OCI-LY7 (cell line): ENCODE results near the gene SCAF8. TPM values are rescaled to one million over a fixed set of nuclear protein-coding genes. Genes with fewer than 3 reads are reported as not detected.

Experiments used
- BruUV-seq: library from RNA; stranded (reverse); fragments of 400-500 nt; replicated peaks from 2 replicates; lab custom pipeline; 2021; lab: Mats Ljungman, UMichigan
- CTCF ChIA-PET: fragments of 300-600 bp; sonication (Branson Sonifier 250); formaldehyde crosslinking; loops from one replicate; lab custom pipeline; 2022; ENCODE audit warnings: antibody characterized with exemption; ENCODE audit not compliant: unreplicated experiment; lab: Charles Lee
- POLR2A ChIA-PET: fragments of 300-600 bp; sonication (Branson Sonifier 250); formaldehyde crosslinking; loops from one replicate; lab custom pipeline; 2022; ENCODE audit warnings: antibody characterized with exemption; lab: Charles Lee
- DNase-seq: peaks from one replicate; pipeline ENCODE4 v3.0.0-alpha.2; 2015; ENCODE audit warnings: low spot score
- H2AFZ ChIP-seq: fragments of 200-600 bp; sonication (generic), shearing (Covaris generic); 2 replicates; pipeline ENCODE4 v1.6.1; 2014; ENCODE audit warnings: mild to moderate bottlenecking, antibody characterized with exemption, low read length, moderate library complexity
- H3K27ac ChIP-seq: fragments of 200-600 bp; sonication (generic); 2 replicates; pipeline ENCODE4 v1.5.1; 2014; ENCODE audit warnings: mixed run types, low read depth, mild to moderate bottlenecking, moderate library complexity, low read length, inconsistent platforms; ENCODE audit not compliant: poor library complexity, severe bottlenecking
- H3K36me3 ChIP-seq: fragments of 200-600 bp; sonication (generic); 2 replicates; pipeline ENCODE4 v1.6.1; 2014; ENCODE audit warnings: mild to moderate bottlenecking, antibody characterized with exemption, low read length, moderate library complexity, mixed read lengths; ENCODE audit not compliant: insufficient read depth
- H3K4me1 ChIP-seq: fragments of 200-600 bp; sonication (generic); 2 replicates; pipeline ENCODE4 v1.5.1; 2014; ENCODE audit warnings: mild to moderate bottlenecking, low read length; ENCODE audit not compliant: insufficient read depth, poor library complexity, severe bottlenecking
- H3K4me2 ChIP-seq: fragments of 200-600 bp; sonication (generic); 2 replicates; pipeline ENCODE4 v1.6.1; 2014; ENCODE audit warnings: mild to moderate bottlenecking, low read length
- H3K4me3 ChIP-seq: fragments of 200-600 bp; sonication (generic); 2 replicates; pipeline ENCODE4 v1.5.1; 2014; ENCODE audit warnings: mild to moderate bottlenecking, low read depth, low read length; ENCODE audit not compliant: poor library complexity, severe bottlenecking
- H3K79me2 ChIP-seq: fragments of 200-600 bp; sonication (generic); 2 replicates; pipeline ENCODE4 v1.6.1; 2016; ENCODE audit warnings: low read depth, mild to moderate bottlenecking, low read length, moderate library complexity, mixed read lengths; ENCODE audit not compliant: insufficient read depth
- H3K9me2 ChIP-seq: fragments of 200-600 bp; sonication (generic); 2 replicates; pipeline ENCODE4 v1.6.1; 2016; ENCODE audit warnings: mild to moderate bottlenecking, low read length, mixed read lengths; ENCODE audit not compliant: insufficient read depth
- H3K9me3 ChIP-seq: fragments of 200-600 bp; sonication (generic); 2 replicates; pipeline ENCODE4 v1.6.1; 2014; ENCODE audit warnings: mild to moderate bottlenecking, mixed run types, low read length, mixed read lengths
- H4K20me1 ChIP-seq: fragments of 200-600 bp; sonication (generic); 2 replicates; pipeline ENCODE4 v1.6.1; 2014; ENCODE audit warnings: mild to moderate bottlenecking, antibody characterized with exemption, low read length, moderate library complexity, mixed read lengths; ENCODE audit not compliant: insufficient read depth
- EZH2phosphoT487 ChIP-seq: fragments of 200-600 bp; sonication (generic); IDR thresholded peaks from 2 replicates; pipeline ENCODE4 v1.6.1; 2018; ENCODE audit warnings: low read depth, borderline replicate concordance, mild to moderate bottlenecking, mixed run types, antibody characterized with exemption, low read length, moderate library complexity, mixed read lengths
- intact Hi-C: fragments of 100-400 bp; cut with micrococcal nuclease; formaldehyde crosslinking; loops from one replicate; pipeline ENCODE4 v1.10.0; 2022; ENCODE audit not compliant: unreplicated experiment
- total RNA-seq, 2 experiments: library from RNA; depleted of rRNA in 1 of 2; stranded (reverse); fragments of >200 nt in 1 of 2; shearing (Covaris generic) in 1 of 2; gene quantifications; 2 replicates each; pipeline ENCODE4 v1.2.3, GENCODE V29; 2014 to 2022
- TF ChIP-seq, protein P1 (sequence below): fragments of 200-600 bp; sonication (generic); conservative IDR thresholded peaks from 2 replicates; pipeline ENCODE4 v1.5.1; 2014; ENCODE audit warnings: mild to moderate bottlenecking, antibody characterized with exemption, low read length, moderate library complexity, mixed read lengths

SCAF8 gene
- total RNA-seq, 2 experiments from 2014 or later: 25.8 to 47.0 TPM

DNA sequence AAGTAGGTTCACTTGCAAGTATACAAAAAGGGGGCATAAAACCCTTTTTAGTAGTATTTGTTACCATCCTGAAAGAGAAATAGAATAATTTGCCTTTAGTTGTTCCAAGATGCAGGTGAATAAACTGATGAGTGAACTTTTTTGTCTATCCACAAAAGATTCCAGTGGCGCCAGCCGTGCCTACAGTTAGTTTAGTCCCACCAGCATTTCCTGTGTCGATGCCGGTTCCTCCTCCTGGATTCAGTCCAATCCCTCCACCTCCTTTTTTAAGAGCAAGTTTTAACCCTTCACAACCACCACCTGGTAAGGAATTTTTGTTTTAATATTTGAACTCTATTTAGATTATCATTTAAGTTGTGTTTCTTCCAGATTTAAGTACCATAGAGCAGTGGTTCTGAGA is 90.9 kb downstream of the SCAF8 start:
- Histone ChIP-seq H3K27ac (no peak overlapping the region), H3K9me2 (no peaks in the 10 kb centered on the region), H3K79me2 (0 out of 2 replicates have a peak, but pooled peaks cover 4% of the 10 kb centered on the region), H3K4me3 (no peak overlapping the region), H3K4me2 (no peak overlapping the region), H3K36me3 (peaks cover 92% of the 10 kb centered on the region), H4K20me1 (no peaks in the 10 kb centered on the region), H3K4me1 (no peaks in the 10 kb centered on the region), H2AFZ (no peak overlapping the region), H3K9me3 (no peaks in the 10 kb centered on the region)
- no peak for DNase-seq
- CTCF ChIA-PET: no interaction called here
- intact Hi-C loops: no loop called here
- BruUV-seq: no TSS peak
- TF ChIP-seq, protein P1, sequence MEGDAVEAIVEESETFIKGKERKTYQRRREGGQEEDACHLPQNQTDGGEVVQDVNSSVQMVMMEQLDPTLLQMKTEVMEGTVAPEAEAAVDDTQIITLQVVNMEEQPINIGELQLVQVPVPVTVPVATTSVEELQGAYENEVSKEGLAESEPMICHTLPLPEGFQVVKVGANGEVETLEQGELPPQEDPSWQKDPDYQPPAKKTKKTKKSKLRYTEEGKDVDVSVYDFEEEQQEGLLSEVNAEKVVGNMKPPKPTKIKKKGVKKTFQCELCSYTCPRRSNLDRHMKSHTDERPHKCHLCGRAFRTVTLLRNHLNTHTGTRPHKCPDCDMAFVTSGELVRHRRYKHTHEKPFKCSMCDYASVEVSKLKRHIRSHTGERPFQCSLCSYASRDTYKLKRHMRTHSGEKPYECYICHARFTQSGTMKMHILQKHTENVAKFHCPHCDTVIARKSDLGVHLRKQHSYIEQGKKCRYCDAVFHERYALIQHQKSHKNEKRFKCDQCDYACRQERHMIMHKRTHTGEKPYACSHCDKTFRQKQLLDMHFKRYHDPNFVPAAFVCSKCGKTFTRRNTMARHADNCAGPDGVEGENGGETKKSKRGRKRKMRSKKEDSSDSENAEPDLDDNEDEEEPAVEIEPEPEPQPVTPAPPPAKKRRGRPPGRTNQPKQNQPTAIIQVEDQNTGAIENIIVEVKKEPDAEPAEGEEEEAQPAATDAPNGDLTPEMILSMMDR: no peak
- TF ChIP-seq EZH2phosphoT487: no peak
- POLR2A ChIA-PET: interaction anchor here (0.7 kb wide), 1 partner anchor 12 kb away, joined by 3 read pairs; no protein-coding TSS in a partner anchor

DNA sequence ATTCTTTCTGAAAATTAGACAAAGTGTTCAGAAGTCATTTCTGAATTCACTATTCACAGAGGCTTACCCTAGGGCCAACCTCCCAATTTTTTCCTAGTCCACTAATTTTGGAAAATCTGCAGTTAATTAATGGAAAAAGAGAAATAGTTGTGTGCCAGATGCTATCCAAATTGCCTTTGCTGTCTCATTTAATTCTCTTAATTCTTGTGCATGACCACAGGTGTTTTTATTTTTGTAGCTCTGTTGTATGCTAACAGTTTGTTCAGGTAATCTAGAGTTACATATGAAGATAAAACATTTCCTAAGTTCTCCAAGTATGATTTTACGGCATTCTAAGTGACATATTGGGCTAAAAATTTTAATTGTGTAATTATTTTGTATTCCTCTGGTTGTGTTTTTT is 96.8 kb downstream of the SCAF8 start:
- TF ChIP-seq EZH2phosphoT487: no peak
- intact Hi-C loops: no loop called here
- H3K9me2 ChIP-seq: no peaks in the 10 kb centered on the region
- no peaks in the 10 kb centered on the region for H3K9me3 ChIP-seq
- peaks cover under 1% of the 10 kb centered on the region; the same call in 1 of the 2 replicates for H4K20me1 ChIP-seq
- no peak overlapping the region for H3K27ac ChIP-seq
- no peak overlapping the region for H3K4me2 ChIP-seq
- H3K4me1 ChIP-seq: no peaks in the 10 kb centered on the region
- no peak overlapping the region for H3K4me3 ChIP-seq
- BruUV-seq: no TSS peak
- H3K79me2 ChIP-seq: peaks cover 10% of the 10 kb centered on the region; the same call in 1 of the 2 replicates
- POLR2A ChIA-PET: interaction anchor here (1.3 kb wide), 1 partner anchor 11 kb away, joined by 5 read pairs; no protein-coding TSS in a partner anchor
- no peak for DNase-seq
- no peak overlapping the region for H2AFZ ChIP-seq
- peaks cover 92% of the 10 kb centered on the region for H3K36me3 ChIP-seq
- CTCF ChIA-PET: no interaction called here

DNA sequence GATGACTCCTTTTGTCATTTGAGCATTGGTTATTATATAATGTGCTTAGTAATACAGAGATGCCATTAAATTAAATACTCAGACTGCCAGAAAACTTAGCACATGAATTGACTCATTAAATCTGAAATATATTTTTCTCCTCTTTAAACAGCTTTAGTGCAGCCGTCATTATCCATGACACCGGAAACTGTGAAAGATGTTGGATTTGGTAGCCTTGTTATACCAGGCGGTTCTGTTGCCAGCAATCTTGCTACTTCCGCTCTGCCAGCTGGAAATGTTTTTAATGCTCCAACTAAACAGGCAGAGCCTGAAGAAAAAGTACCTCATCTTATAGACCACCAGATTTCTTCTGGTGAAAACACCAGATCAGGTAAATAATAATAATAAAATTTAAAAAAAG is 97.6 kb downstream of the SCAF8 start:
- DNase-seq: no peak
- no peaks in the 10 kb centered on the region for H3K9me2 ChIP-seq
- ChIA-PET CTCF (no interaction called here), POLR2A (interaction anchor here (1.3 kb wide), 1 partner anchor 12 kb away, joined by 5 read pairs; no protein-coding TSS in a partner anchor)
- H3K9me3 ChIP-seq: no peaks in the 10 kb centered on the region
- H4K20me1 ChIP-seq: peaks cover 8% of the 10 kb centered on the region; the same call in 1 of the 2 replicates
- H3K4me1 ChIP-seq: no peaks in the 10 kb centered on the region
- no peak overlapping the region for H3K27ac ChIP-seq
- intact Hi-C loops: no loop called here
- no peak overlapping the region for H3K4me2 ChIP-seq
- H3K4me3 ChIP-seq: no peak overlapping the region
- peaks cover 92% of the 10 kb centered on the region for H3K36me3 ChIP-seq
- BruUV-seq: no TSS peak
- TF ChIP-seq, protein P1: no peak
- TF ChIP-seq EZH2phosphoT487: no peak
- peaks cover 18% of the 10 kb centered on the region; the same call in 1 of the 2 replicates for H3K79me2 ChIP-seq
- no peak overlapping the region for H2AFZ ChIP-seq
